ENCODE data around the gene SAE1. TPM values are rescaled to one million over a fixed set of nuclear protein-coding genes. Genes with fewer than 3 reads are reported as not detected.
"Not testable (repeated sequence)": the region's sequence is repeated elsewhere in the genome, so short reads cannot be mapped to it uniquely, and the experiment has no call there.

SAE1 gene
- total RNA-seq, 1 donor from 2014 or later: 137 TPM

DNA sequence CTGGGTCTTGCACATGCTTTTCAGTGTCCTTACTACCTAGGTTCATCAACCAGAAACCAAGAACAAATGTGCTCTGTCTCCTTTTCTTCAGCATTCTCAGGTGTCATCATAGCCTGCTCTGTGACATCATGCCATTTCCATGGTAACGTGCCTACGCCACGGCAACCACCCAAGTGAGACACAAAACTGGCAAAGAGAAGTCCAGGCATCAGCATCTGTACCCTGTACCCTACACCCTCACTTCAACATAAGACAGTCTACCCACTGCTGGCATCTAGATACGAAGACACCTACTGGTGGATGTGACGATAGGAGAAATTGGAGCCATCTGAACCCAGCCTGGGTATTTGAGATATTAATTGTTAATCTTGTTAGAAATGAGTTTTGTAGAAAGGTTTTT, 30.3 kb upstream of the SAE1 start:
- peak overlapping the region; percentile 56 for H3K27ac Mint-ChIP-seq

DNA sequence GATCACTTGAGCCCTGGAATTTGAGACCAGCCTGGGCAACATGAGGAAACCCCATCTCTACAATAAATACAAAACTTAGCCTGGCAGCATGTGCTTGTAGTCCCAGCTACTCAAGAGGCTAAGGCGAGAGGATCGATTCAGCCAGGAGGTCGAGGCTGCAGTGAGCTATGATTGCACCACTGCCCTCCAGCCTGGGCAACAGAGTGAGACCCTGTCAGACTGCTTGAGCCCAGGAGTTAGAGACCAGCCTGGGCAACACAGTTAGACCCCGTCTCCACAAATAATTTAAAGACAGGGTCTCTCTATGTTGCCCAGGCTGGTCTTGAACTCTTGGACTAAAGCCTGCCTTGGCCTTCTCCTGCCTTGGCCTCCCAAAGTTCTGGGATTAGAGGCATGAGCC, 29.5 kb upstream of the SAE1 start:
- H3K36me3 Mint-ChIP-seq; DNase-seq (ENCODE audit: low spot score in 2 of 2, unreplicated experiment in 2 of 2); H3K9me3 Mint-ChIP-seq; H3K27ac Mint-ChIP-seq; H3K4me3 Mint-ChIP-seq; H3K27me3 Mint-ChIP-seq (ENCODE audit: low read depth): not testable (repeated sequence)
- peaks cover 28% of the 10 kb centered on the region for H3K4me1 Mint-ChIP-seq

More for the DNA sequence above, 30.3 kb upstream of the SAE1 start:
- Mint-ChIP-seq H3K4me3 (no peak overlapping the region), H3K36me3 (peaks cover 3% of the 10 kb centered on the region), H3K9me3 (no peaks in the 10 kb centered on the region), H3K4me1 (peaks cover 28% of the 10 kb centered on the region), H3K27me3 (ENCODE audit: low read depth) (no peaks in the 10 kb centered on the region)
- TF ChIP-seq, protein P1, sequence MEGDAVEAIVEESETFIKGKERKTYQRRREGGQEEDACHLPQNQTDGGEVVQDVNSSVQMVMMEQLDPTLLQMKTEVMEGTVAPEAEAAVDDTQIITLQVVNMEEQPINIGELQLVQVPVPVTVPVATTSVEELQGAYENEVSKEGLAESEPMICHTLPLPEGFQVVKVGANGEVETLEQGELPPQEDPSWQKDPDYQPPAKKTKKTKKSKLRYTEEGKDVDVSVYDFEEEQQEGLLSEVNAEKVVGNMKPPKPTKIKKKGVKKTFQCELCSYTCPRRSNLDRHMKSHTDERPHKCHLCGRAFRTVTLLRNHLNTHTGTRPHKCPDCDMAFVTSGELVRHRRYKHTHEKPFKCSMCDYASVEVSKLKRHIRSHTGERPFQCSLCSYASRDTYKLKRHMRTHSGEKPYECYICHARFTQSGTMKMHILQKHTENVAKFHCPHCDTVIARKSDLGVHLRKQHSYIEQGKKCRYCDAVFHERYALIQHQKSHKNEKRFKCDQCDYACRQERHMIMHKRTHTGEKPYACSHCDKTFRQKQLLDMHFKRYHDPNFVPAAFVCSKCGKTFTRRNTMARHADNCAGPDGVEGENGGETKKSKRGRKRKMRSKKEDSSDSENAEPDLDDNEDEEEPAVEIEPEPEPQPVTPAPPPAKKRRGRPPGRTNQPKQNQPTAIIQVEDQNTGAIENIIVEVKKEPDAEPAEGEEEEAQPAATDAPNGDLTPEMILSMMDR (IDR thresholded peaks at IDR 0.05; ENCODE audit: unreplicated experiment): no peak
- no peak for DNase-seq (ENCODE audit: low spot score in 2 of 2, unreplicated experiment in 2 of 2)

DNA sequence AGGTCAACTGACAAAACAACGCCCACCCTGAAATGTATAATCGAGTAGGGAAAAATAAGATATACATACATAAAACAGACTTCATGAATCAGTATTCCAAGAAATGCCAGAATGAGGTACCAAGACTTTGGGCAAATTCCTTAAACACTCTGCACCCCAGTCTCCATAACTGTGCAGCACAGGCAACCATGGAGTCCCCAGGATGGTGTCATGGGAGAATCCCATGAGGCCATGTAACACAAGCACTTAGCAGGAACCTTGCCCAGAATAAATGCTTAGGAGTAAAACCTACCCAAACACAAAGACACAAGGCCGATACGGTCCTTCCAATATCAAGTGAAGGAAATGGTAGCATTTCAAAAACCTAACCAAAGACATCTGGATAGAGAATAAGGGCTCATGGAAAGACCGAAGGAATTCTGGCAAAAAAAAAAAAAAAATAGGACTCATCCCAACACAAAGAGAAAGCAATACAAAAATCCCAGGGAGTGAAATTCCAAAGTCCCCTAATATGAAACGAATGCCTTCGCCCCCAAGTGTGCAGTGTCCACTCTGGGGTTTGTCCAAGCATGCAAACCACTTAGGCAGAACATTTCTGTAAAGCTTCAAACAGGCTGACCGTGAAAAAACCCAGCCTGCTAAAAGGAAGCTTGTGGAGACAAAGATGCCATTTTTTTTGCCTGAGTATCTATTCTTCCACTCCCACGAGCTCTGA, 28.1 kb upstream of the SAE1 start:
- peak overlapping the region; percentile 62 for H3K27ac Mint-ChIP-seq
- no peaks in the 10 kb centered on the region for H3K9me3 Mint-ChIP-seq
- no peak overlapping the region for H3K4me3 Mint-ChIP-seq
- no peak for DNase-seq (ENCODE audit: low spot score in 2 of 2, unreplicated experiment in 2 of 2)
- H3K4me1 Mint-ChIP-seq: peaks cover 38% of the 10 kb centered on the region
- TF ChIP-seq, protein P1 (IDR thresholded peaks at IDR 0.05; ENCODE audit: unreplicated experiment): no peak
- peaks cover 4% of the 10 kb centered on the region for H3K36me3 Mint-ChIP-seq
- H3K27me3 Mint-ChIP-seq (ENCODE audit: low read depth): no peaks in the 10 kb centered on the region

DNA sequence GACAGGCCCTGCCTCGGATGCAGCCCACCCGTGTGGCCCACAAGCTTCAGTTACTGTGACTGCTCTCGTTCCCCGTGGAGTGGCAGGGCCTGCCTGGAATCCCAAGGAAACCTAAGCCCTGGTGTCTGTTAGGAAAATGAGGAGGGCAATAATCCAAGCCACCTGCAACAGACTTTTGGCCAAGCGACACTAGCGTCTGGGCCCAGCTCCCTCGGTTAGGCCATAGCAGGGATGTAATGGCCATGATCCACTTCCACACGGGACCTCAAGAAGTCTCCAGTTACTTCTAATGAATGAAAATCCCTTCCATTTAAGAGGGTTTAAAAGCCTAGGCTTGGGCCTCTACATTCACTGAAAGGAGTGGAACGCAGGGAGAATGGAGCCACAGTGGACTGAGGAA, 26.0 kb upstream of the SAE1 start:
- H3K36me3 Mint-ChIP-seq: peaks cover 4% of the 10 kb centered on the region
- H3K27ac Mint-ChIP-seq: peak overlapping the region; percentile 43
- no peak overlapping the region for H3K4me3 Mint-ChIP-seq
- H3K9me3 Mint-ChIP-seq: no peaks in the 10 kb centered on the region
- no peaks in the 10 kb centered on the region for H3K27me3 Mint-ChIP-seq (ENCODE audit: low read depth)
- no peak for DNase-seq (ENCODE audit: low spot score in 2 of 2, unreplicated experiment in 2 of 2)
- peaks cover 51% of the 10 kb centered on the region for H3K4me1 Mint-ChIP-seq
- TF ChIP-seq, protein P1 (IDR thresholded peaks at IDR 0.05; ENCODE audit: unreplicated experiment): no peak

DNA sequence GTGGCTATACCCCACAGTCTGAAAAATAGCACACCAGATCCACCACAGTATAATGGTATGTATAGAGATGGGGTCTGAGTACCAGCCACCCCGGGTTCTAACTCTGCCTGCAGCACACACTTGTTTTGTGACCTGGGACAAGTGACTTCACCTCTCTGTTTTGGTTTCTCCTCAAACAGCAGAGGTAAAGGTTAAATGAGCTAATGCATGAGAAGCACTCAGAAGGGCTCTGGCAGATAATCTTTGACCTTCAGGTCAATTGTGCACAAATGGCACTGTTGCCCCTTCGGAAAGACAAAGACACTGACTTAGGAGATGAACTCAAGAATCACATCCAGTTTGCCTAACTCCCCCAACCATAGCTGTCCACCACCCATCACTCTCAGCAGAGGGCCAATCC, 24.8 kb upstream of the SAE1 start:
- DNase-seq (ENCODE audit: low spot score in 2 of 2, unreplicated experiment in 2 of 2): no peak
- H3K27me3 Mint-ChIP-seq (ENCODE audit: low read depth): no peaks in the 10 kb centered on the region
- TF ChIP-seq, protein P1 (IDR thresholded peaks at IDR 0.05; ENCODE audit: unreplicated experiment): no peak
- H3K27ac Mint-ChIP-seq: peak overlapping the region; percentile 18
- peaks cover 1% of the 10 kb centered on the region for H3K36me3 Mint-ChIP-seq
- H3K4me1 Mint-ChIP-seq: peaks cover 59% of the 10 kb centered on the region
- H3K4me3 Mint-ChIP-seq: no peak overlapping the region
- H3K9me3 Mint-ChIP-seq: no peaks in the 10 kb centered on the region

DNA sequence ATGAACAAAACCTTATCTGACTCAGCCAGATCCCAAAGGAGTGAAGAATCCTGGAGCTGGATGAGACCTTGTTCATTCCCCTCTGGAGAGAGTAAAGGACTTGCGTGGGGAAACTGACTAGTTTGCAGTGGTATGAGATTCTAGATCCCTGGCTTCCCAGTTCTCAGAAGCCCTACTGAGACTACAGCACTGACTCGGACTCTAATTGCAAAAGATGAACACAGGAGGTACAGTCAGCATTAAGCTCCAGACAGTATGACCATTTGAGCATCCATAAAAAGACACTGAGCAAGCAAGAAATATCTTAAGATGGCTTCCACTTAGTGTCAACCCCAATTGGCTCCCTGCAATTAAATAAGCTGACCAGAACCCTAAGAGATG, 23.8 kb upstream of the SAE1 start:
- Mint-ChIP-seq H3K4me3 (no peak overlapping the region), H3K36me3 (peaks cover 1% of the 10 kb centered on the region), H3K27ac (peak overlapping the region; percentile 100), H3K4me1 (peaks cover 60% of the 10 kb centered on the region), H3K27me3 (ENCODE audit: low read depth) (no peaks in the 10 kb centered on the region), H3K9me3 (no peaks in the 10 kb centered on the region)
- TF ChIP-seq, protein P1 (IDR thresholded peaks at IDR 0.05; ENCODE audit: unreplicated experiment): no peak
- DNase-seq (ENCODE audit: low spot score in 2 of 2, unreplicated experiment in 2 of 2): no peak

Data from mesothelial cell of epicardium (in vitro differentiated cells).